OCI-LY1 (cell line): ENCODE data around the gene DRC7.

Experiments
- CTCF ChIP-seq: fragments of 200-600 bp; sonication (generic), shearing (Covaris generic); IDR thresholded peaks from 2 replicates; pipeline ENCODE4 v1.5.1; 2017; ENCODE audit warnings: mild to moderate bottlenecking, antibody characterized with exemption, low read length, moderate library complexity, mixed read lengths
- EZH2 ChIP-seq: fragments of 200-600 bp; sonication (generic), shearing (Covaris generic); IDR thresholded peaks from 2 replicates; pipeline ENCODE4 v1.8.0; 2017; ENCODE audit warnings: borderline replicate concordance, mixed run types, mild to moderate bottlenecking, antibody characterized with exemption, low read length, moderate library complexity, mixed read lengths

GRCh38 chr16:57755061-57755684 is 60.6 kb downstream of the DRC7 start:
- TF ChIP-seq CTCF: no peak; the same call in 1 of the 2 replicates
- TF ChIP-seq EZH2: no peak
